ENCODE data around the gene PDE4D.

Gene PDE4D

DNA sequence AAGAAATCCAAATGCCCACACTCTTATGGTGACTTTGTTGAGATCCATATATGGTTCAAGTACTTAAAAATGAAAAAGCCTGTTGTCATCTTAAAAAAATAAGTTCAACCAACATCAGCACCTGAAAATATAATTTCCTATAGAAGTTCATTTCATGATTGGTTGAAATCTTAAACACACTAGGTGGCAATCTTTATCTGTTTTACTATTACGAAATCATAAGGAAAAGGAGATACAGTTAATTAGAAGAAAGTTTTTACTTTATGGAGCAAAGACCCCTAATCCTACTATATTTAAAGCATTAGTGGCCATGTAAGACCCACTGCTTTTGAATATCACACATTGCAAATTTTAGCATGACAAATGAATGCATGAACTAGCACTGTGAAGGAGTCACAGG lies 694.7 kb downstream of the PDE4D start:
- H3K27me3 ChIP-seq (ENCODE audit: control insufficient read depth, insufficient read depth, low read length) = no peaks in the 10 kb centered on the region
- no peaks in the 10 kb centered on the region for H3K4me1 ChIP-seq (ENCODE audit: control insufficient read depth, insufficient read depth, low read length)
- H3K4me3 ChIP-seq (ENCODE audit: low read length) = no peak overlapping the region
- H3K36me3 ChIP-seq (ENCODE audit: control insufficient read depth, insufficient read depth, low read length) = no peaks in the 10 kb centered on the region
- no peaks in the 10 kb centered on the region for H3K9me3 ChIP-seq (ENCODE audit: control insufficient read depth, low read length)
- H3K9ac ChIP-seq (ENCODE audit: low read length) = no peak overlapping the region

DNA sequence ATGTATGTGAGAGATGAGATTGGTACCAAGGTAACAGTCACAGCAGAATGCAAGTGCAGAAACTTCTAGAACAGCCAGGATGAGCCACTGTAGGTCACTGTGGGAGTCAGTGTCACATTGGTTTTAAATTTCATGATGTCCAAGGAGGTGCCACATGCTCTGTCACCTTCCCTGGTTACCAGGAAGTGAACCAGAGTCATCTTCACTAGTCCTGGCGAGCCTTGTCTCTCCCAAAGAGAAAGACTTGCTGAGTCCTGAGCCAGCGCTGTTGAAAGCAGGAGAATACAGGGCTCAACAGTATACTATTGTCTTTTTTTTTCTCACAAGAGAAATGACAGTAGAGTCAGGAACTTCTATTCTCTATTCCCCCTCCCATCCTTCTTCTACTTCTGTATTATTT lies 695.2 kb downstream of the PDE4D start:
- no peaks in the 10 kb centered on the region for H3K9me3 ChIP-seq (ENCODE audit: control insufficient read depth, low read length)
- H3K36me3 ChIP-seq (ENCODE audit: control insufficient read depth, insufficient read depth, low read length) = no peaks in the 10 kb centered on the region
- H3K4me3 ChIP-seq (ENCODE audit: low read length) = no peak overlapping the region
- H3K4me1 ChIP-seq (ENCODE audit: control insufficient read depth, insufficient read depth, low read length) = no peaks in the 10 kb centered on the region
- H3K27me3 ChIP-seq (ENCODE audit: control insufficient read depth, insufficient read depth, low read length) = no peaks in the 10 kb centered on the region
- no peak overlapping the region for H3K9ac ChIP-seq (ENCODE audit: low read length)

DNA sequence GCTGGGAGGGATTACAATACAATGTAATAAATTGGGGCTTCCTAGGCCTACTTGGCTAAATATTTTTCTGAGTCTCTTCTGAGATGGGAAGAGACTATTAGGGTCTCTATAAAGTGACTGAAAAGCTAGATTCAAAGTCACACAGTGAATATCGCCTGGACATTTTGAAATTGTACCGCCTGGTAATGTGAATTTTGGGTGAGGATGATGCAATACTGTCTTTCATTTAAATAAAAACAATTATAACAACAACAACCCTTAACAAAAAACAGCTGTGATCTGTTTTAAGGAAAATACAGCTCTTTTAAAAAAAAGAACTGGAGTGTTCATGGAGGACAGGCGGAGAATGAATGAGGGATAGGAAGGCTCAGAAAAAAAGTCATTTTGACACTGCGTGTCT lies 695.6 kb downstream of the PDE4D start:
- no peaks in the 10 kb centered on the region for H3K4me1 ChIP-seq (ENCODE audit: control insufficient read depth, insufficient read depth, low read length)
- no peaks in the 10 kb centered on the region for H3K9me3 ChIP-seq (ENCODE audit: control insufficient read depth, low read length)
- H3K4me3 ChIP-seq (ENCODE audit: low read length) = no peak overlapping the region
- H3K36me3 ChIP-seq (ENCODE audit: control insufficient read depth, insufficient read depth, low read length) = no peaks in the 10 kb centered on the region
- H3K27me3 ChIP-seq (ENCODE audit: control insufficient read depth, insufficient read depth, low read length) = no peaks in the 10 kb centered on the region
- no peak overlapping the region for H3K9ac ChIP-seq (ENCODE audit: low read length)

DNA sequence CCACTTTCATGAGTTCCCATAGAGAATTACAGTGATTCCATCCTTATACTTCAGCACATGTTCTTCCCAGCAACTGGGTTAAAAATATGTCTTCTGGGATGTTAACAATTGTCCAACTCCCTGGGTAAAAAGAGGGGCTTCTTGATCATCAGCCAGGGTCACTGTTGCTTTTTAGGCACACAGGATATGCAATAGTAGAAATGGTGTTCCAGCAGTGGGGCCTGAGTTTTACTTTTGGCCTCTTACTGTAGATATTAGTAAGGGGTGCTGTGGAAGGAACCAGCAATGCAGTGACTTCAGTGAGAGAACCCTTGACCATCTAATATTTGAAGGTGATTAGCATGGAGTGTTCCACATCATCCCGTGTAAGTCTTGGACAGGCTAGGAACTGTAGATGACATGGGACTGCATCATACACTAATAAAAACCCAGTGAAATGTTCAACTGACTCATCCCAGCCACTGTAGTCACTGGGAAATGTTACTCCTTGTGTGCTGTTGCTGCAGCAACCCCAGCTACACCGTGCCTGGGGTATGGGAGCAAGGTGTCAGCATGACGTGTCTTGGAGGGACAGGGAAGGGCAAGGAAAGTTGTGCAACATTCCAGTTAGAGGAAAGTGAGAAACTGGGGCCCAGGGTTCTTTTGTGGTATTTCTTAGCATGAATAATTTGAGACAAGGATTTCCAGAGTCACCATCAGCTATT lies 699.8 kb downstream of the PDE4D start:
- H3K4me3 ChIP-seq (ENCODE audit: low read length) = no peak overlapping the region
- no peaks in the 10 kb centered on the region for H3K36me3 ChIP-seq (ENCODE audit: control insufficient read depth, insufficient read depth, low read length)
- H3K27me3 ChIP-seq (ENCODE audit: control insufficient read depth, insufficient read depth, low read length) = no peaks in the 10 kb centered on the region
- H3K9me3 ChIP-seq (ENCODE audit: control insufficient read depth, low read length) = no peaks in the 10 kb centered on the region
- no peaks in the 10 kb centered on the region for H3K4me1 ChIP-seq (ENCODE audit: control insufficient read depth, insufficient read depth, low read length)
- H3K9ac ChIP-seq (ENCODE audit: low read length) = no peak overlapping the region

DNA sequence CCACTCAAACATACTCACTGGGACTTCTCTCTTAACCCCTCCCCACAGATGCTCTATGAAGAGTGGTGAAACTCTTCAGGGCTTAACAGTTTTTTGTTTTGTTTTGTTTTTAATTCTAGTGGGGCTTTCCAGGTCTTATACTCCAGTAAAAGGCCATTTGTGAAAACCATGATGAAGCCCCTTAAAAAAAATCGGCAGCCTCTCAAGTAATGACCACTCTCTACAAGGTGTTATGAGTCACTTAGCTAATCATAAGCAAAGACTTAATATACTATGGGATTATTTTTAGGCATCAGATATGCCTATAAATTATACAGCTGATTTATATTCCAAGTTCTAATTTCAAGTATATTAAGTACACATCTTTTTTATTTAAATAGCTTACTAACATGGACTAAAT lies 702.8 kb downstream of the PDE4D start:
- Histone ChIP-seq H3K9me3 (ENCODE audit: control insufficient read depth, low read length) (no peaks in the 10 kb centered on the region), H3K4me3 (ENCODE audit: low read length) (no peak overlapping the region), H3K9ac (ENCODE audit: low read length) (no peak overlapping the region), H3K4me1 (ENCODE audit: control insufficient read depth, insufficient read depth, low read length) (no peaks in the 10 kb centered on the region), H3K36me3 (ENCODE audit: control insufficient read depth, insufficient read depth, low read length) (no peaks in the 10 kb centered on the region), H3K27me3 (ENCODE audit: control insufficient read depth, insufficient read depth, low read length) (no peaks in the 10 kb centered on the region)

DNA sequence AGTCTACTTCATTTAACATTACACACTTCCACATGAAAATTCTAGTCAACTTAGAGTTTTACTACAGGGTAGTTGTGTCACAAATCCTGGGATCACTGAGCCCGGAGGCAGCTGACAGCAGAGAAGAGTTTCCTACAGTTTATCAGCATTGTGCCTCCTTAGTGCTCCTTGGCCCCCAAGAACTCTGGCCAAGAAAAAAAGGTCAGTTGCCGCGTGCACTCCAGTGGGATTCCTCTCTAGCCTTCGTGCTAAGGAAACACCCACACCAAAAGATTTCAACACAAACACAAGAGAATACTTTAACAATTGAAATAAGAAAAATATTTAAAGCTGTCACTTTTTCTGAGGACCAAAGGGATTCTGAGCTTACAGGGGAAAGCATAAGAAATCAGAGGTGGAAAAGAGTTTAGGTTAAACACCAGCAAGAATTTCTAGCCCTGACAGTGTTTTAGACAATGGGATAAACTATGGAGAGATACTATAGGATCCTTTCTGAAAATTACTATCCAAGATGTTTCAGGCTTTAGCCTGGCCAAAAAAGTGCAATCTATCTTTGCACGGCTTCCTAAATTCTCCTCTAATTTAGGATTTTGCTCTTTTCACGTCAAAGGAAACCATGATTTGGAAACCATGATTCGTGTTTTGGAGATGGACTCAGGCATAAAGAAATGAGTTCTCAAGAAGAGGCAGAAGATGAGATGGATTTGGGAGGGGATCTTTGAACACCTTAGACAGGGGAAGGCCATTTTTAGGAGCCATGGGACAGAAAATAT lies 703.9 kb downstream of the PDE4D start:
- Histone ChIP-seq H3K36me3 (ENCODE audit: control insufficient read depth, insufficient read depth, low read length) (no peaks in the 10 kb centered on the region), H3K4me3 (ENCODE audit: low read length) (no peak overlapping the region), H3K9ac (ENCODE audit: low read length) (no peak overlapping the region), H3K27me3 (ENCODE audit: control insufficient read depth, insufficient read depth, low read length) (no peaks in the 10 kb centered on the region), H3K4me1 (ENCODE audit: control insufficient read depth, insufficient read depth, low read length) (no peaks in the 10 kb centered on the region), H3K9me3 (ENCODE audit: control insufficient read depth, low read length) (no peaks in the 10 kb centered on the region)

DNA sequence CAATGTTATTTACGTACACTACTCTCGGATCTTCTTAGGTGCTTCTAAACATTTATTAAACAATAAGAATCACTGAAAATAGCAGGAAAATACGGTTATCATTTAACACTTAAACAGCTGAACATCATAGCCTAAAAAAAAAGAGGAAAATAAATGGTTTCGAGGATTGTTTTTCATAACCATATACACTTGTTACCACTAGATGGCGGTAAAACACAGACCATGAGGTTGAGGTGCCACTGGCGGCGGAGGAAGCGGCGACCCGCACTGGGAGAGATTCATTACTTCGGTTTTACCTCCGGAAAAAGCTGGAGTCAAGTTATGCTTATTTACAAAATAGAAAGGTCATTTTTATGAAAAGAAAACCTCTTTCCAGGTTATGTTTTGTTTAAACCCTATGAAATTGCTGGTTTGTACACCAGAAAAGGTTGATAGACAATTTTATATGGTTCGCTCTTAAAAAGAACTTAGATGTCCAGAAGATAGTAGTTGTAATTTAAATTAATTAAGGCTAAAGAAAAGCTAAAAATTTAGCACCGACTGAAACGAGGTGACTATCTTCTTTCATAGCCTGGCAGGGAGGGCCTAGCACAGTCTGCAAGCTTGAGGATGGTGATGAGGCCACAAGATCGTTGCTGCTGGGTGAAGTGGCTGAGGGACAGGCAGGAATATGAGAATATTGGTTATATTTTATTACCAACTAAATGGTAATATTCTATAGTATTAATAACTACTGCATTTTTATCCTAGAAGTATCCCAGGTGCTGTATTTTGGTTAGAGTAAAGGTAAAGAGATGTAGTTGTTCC lies 704.9 kb downstream of the PDE4D start:
- Histone ChIP-seq H3K4me3 (ENCODE audit: low read length) (no peak overlapping the region), H3K36me3 (ENCODE audit: control insufficient read depth, insufficient read depth, low read length) (no peaks in the 10 kb centered on the region), H3K4me1 (ENCODE audit: control insufficient read depth, insufficient read depth, low read length) (no peaks in the 10 kb centered on the region), H3K9ac (ENCODE audit: low read length) (no peak overlapping the region), H3K9me3 (ENCODE audit: control insufficient read depth, low read length) (no peaks in the 10 kb centered on the region), H3K27me3 (ENCODE audit: control insufficient read depth, insufficient read depth, low read length) (no peaks in the 10 kb centered on the region)

DNA sequence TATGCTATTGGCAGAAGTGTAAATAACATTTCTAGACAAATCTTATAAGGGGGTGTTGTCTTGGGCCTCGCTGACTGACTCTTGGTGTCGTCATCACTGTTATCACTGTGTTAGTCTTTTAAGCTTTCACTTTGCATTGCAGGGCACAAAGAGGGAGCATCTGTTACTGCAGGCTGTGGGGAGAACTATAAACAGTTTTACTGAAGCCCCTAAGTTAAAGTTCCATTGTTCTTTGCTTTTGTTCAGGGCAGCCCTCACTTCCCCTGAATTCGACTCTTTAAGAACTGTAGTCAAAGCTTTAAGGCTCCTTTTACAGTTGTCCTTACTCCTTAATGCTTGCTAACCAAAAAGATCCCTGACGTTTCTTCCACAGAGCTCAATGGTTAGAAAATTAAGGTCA lies 705.7 kb downstream of the PDE4D start:
- no peak overlapping the region for H3K9ac ChIP-seq (ENCODE audit: low read length)
- no peaks in the 10 kb centered on the region for H3K4me1 ChIP-seq (ENCODE audit: control insufficient read depth, insufficient read depth, low read length)
- no peaks in the 10 kb centered on the region for H3K9me3 ChIP-seq (ENCODE audit: control insufficient read depth, low read length)
- H3K27me3 ChIP-seq (ENCODE audit: control insufficient read depth, insufficient read depth, low read length) = no peaks in the 10 kb centered on the region
- H3K36me3 ChIP-seq (ENCODE audit: control insufficient read depth, insufficient read depth, low read length) = no peaks in the 10 kb centered on the region
- H3K4me3 ChIP-seq (ENCODE audit: low read length) = no peak overlapping the region

DNA sequence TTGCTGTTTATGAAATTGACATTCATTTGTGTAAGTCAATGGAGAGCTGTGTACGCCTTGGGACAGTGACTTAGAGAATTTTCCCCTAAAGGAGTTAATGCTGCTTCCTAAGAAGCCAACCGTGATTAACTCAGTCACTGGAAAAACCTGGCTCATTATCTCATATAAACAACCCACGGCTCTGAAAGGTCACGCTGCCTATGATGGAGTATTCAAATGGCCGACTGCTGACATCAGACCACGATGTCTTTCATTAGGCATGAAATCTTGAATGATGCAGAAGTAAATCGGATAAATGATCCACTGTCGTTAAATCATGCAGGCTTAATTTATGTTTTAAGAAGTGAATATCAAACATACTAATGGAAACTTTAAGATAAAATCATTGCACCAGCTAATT lies 706.9 kb downstream of the PDE4D start:
- H3K4me3 ChIP-seq (ENCODE audit: low read length) = no peak overlapping the region
- no peak overlapping the region for H3K9ac ChIP-seq (ENCODE audit: low read length)
- H3K36me3 ChIP-seq (ENCODE audit: control insufficient read depth, insufficient read depth, low read length) = no peaks in the 10 kb centered on the region
- no peaks in the 10 kb centered on the region for H3K4me1 ChIP-seq (ENCODE audit: control insufficient read depth, insufficient read depth, low read length)
- no peaks in the 10 kb centered on the region for H3K27me3 ChIP-seq (ENCODE audit: control insufficient read depth, insufficient read depth, low read length)
- no peaks in the 10 kb centered on the region for H3K9me3 ChIP-seq (ENCODE audit: control insufficient read depth, low read length)

DNA sequence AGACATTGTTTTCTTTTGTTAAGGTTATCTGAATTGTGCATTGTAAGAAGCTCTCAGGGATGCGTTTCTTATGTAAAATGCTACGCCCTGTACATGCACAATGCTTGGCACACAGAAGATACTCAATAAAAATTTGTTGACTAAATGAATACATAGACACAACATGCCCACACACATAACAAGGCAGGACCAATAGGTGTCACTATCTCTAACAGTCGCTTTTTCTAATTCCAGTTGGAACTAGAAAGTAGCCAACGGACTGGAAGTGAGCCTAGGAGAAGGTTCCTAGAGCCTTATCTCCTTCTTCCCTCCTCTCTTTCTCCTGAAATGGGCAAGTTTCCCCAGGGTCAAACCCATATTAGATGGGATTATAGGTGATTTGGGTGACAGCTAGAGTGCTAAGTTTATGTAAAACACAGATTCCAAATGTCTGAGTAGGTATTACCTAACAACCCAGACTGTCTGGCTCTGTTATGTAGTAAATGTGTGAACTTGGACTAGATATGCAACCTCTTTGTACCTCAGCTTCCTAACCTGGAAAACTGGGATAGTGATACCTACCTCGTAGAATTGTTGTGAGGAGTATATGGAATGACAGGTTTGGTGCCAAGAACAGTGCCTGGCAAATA lies 707.7 kb downstream of the PDE4D start:
- Histone ChIP-seq H3K4me3 (ENCODE audit: low read length) (no peak overlapping the region), H3K9ac (ENCODE audit: low read length) (no peak overlapping the region), H3K27me3 (ENCODE audit: control insufficient read depth, insufficient read depth, low read length) (no peaks in the 10 kb centered on the region)

DNA sequence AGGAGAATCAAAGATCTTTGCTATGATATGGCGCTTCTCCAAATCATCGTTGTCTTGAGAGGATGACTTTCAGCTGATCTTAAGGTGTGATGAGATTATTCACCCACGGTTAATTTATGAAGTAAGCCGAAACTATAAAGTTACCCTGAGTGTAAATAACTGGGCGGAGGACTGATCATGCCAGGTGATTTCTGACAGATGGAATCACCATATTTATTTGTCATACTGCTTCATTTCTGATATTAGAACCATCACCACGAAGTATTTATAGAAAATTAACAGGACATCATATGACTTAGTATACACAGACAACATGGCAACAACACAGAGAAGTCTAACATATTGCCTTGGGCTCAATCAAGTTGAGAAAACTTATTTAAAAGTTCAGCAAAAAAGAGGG lies 708.8 kb downstream of the PDE4D start:
- H3K36me3 ChIP-seq (ENCODE audit: control insufficient read depth, insufficient read depth, low read length) = no peaks in the 10 kb centered on the region
- H3K9ac ChIP-seq (ENCODE audit: low read length) = no peak overlapping the region
- no peaks in the 10 kb centered on the region for H3K27me3 ChIP-seq (ENCODE audit: control insufficient read depth, insufficient read depth, low read length)

More for the DNA sequence above, 707.7 kb downstream of the PDE4D start:
- H3K36me3 ChIP-seq (ENCODE audit: control insufficient read depth, insufficient read depth, low read length) = no peaks in the 10 kb centered on the region
- no peaks in the 10 kb centered on the region for H3K9me3 ChIP-seq (ENCODE audit: control insufficient read depth, low read length)
- no peaks in the 10 kb centered on the region for H3K4me1 ChIP-seq (ENCODE audit: control insufficient read depth, insufficient read depth, low read length)

DNA sequence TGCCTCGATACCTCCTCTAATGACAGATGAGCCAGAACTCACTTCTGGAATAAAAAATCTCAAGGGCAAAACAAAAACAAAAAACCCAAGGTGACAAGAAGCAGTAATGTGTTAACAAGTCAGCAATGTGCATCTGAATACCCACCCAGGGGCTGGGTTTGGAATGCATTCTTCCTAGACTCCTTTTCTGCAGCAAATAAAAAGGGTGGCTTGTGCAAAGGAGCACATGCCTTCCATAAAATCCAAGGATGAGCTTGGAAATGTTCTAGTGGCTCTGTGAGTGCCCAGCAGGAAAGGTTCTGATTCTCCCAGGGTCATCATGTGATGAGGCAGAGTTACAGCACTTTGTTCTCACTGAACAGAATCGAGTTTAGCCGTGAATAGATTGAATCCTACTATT lies 710.8 kb downstream of the PDE4D start:
- Histone ChIP-seq H3K9me3 (ENCODE audit: control insufficient read depth, low read length) (no peaks in the 10 kb centered on the region), H3K4me1 (ENCODE audit: control insufficient read depth, insufficient read depth, low read length) (no peaks in the 10 kb centered on the region), H3K36me3 (ENCODE audit: control insufficient read depth, insufficient read depth, low read length) (no peaks in the 10 kb centered on the region), H3K4me3 (ENCODE audit: low read length) (no peak overlapping the region), H3K9ac (ENCODE audit: low read length) (no peak overlapping the region), H3K27me3 (ENCODE audit: control insufficient read depth, insufficient read depth, low read length) (no peaks in the 10 kb centered on the region)

More for the DNA sequence above, 708.8 kb downstream of the PDE4D start:
- Histone ChIP-seq H3K4me3 (ENCODE audit: low read length) (no peak overlapping the region), H3K9me3 (ENCODE audit: control insufficient read depth, low read length) (no peaks in the 10 kb centered on the region), H3K4me1 (ENCODE audit: control insufficient read depth, insufficient read depth, low read length) (no peaks in the 10 kb centered on the region)

Measured in mucosa of stomach (tissue), 1 donor.